Fibroblast of skin of abdomen (primary cell): ENCODE measurements around the gene MDFIC2. TPM values are rescaled to one million over a fixed set of nuclear protein-coding genes. Genes with fewer than 3 reads are reported as not detected.
A peak's percentile ranks its signal among the peaks of the same experiment; 100 is the strongest.
"Not testable (repeated sequence)": the region's sequence is repeated elsewhere in the genome, so short reads cannot be mapped to it uniquely, and the experiment has no call there.

Experiments
- DNase-seq: peaks from one replicate; pipeline ENCODE4 v3.0.0-alpha.2; 2013
- polyA plus RNA-seq, 2 experiments: library from polyadenylated mRNA; unstranded; fragments of 120-200 nt; gene quantifications; one replicate each; pipeline ENCODE4 v1.2.1, GENCODE V29; 2013; ENCODE audit not compliant: insufficient read length in 2 of 2

The MDFIC2 gene
- not detected for polyA plus RNA-seq (2013, experiment 1 of 2; ENCODE audit: insufficient read length)
- not detected for polyA plus RNA-seq (2013, experiment 2 of 2; ENCODE audit: insufficient read length)

GRCh38 chr3:70312336-70312735 is at the start of gene MDFIC2:
TSS of gene MDFIC2 (minus strand) at chr3:70312638. CDS start at chr3:70311973, 665 bp downstream.
- DNase-seq: no peak

- DNase-seq: peak; percentile 30
These were observed 48.7 kb upstream of the MDFIC2 start for GRCh38 chr3:70360979-70361760.

GRCh38 chr3:70359711-70360110 is 47.3 kb upstream of the MDFIC2 start:
- no peak for DNase-seq

GRCh38 chr3:70358978-70359580 is 46.6 kb upstream of the MDFIC2 start:
- DNase-seq: peak; percentile 12

- no peak for DNase-seq
These were observed 39.8 kb upstream of the MDFIC2 start for GRCh38 chr3:70352215-70352614.

GRCh38 chr3:70342149-70342548 is 29.7 kb upstream of the MDFIC2 start:
- DNase-seq: no peak

- not testable (repeated sequence) for DNase-seq
These were observed 24.4 kb upstream of the MDFIC2 start for GRCh38 chr3:70336885-70337284.

- no peak for DNase-seq
These were observed 20.6 kb upstream of the MDFIC2 start for GRCh38 chr3:70333080-70333479.

- no peak for DNase-seq
These were observed 2.6 kb upstream of the MDFIC2 start for GRCh38 chr3:70315021-70315420.

GRCh38 chr3:70310809-70311208 is 1.6 kb downstream of the MDFIC2 start:
- DNase-seq: no peak

GRCh38 chr3:70309591-70309990 is 2.8 kb downstream of the MDFIC2 start:
- no peak for DNase-seq

- DNase-seq: peak; percentile 13
These were observed 3.7 kb downstream of the MDFIC2 start for GRCh38 chr3:70308760-70309159.

GRCh38 chr3:70306736-70307135 is 5.7 kb downstream of the MDFIC2 start:
- no peak for DNase-seq

GRCh38 chr3:70298385-70298784 is 14.1 kb downstream of the MDFIC2 start:
- DNase-seq: no peak

GRCh38 chr3:70291097-70291482 is 21.3 kb downstream of the MDFIC2 start:
- no peak for DNase-seq

- not testable (repeated sequence) for DNase-seq
These were observed 21.9 kb downstream of the MDFIC2 start for GRCh38 chr3:70290431-70291096.

- DNase-seq: no peak
These were observed 30.8 kb downstream of the MDFIC2 start for GRCh38 chr3:70281663-70282062.

- DNase-seq: no peak
These were observed 35.1 kb downstream of the MDFIC2 start for GRCh38 chr3:70277304-70277703.

GRCh38 chr3:70276901-70277300 is 35.5 kb downstream of the MDFIC2 start:
- no peak for DNase-seq

GRCh38 chr3:70273492-70273891 is 38.9 kb downstream of the MDFIC2 start:
- no peak for DNase-seq

- DNase-seq: no peak
These were observed 39.6 kb downstream of the MDFIC2 start for GRCh38 chr3:70272798-70273197.

GRCh38 chr3:70264122-70264780 is 48.2 kb downstream of the MDFIC2 start:
- DNase-seq: peak; percentile 12

- DNase-seq: no peak
These were observed 51.2 kb downstream of the MDFIC2 start for GRCh38 chr3:70261283-70261682.
